ENCODE results near the gene E2F4. TPM values are rescaled to one million over a fixed set of nuclear protein-coding genes. Genes with fewer than 3 reads are reported as not detected.
A peak's percentile ranks its signal among the peaks of the same experiment; 100 is the strongest.

E2F4 gene
- total RNA-seq, 1 experiment from 2014 or later = 114 TPM

DNA sequence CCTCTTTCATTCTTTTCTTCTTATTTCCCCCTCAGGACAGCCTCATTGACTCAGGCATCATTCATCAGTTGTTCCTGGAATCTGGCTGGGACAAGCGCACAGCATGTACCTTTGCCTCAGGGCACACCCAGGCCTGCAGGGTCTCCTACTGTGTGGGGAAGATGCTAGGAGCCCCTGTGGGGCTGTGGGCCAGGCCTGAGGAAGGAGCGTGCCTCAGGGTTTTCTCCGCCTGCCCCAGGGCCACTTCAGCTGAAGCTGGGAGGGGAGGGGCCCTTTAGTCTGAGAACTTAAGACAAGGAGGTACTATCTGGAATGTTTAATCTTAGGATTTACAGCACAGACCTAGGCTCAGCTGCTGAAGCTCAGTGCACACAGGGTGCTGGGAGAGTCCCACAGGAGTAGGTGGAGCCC, 14.9 kb downstream of the E2F4 start:
- CTCF ChIA-PET = interaction anchor here (1.8 kb wide), 1 partner anchor 9 kb away, joined by 7 read pairs; no protein-coding TSS in a partner anchor
- BruUV-seq (replicated peaks) = no TSS peak
- peak overlapping the region; percentile 62 for H3K4me2 ChIP-seq (ENCODE audit: low read length)

More for the DNA sequence above, 14.9 kb downstream of the E2F4 start:
- no peaks in the 10 kb centered on the region for H3K9me3 ChIP-seq (ENCODE audit: control insufficient read depth in 1 of 2, insufficient read depth in 1 of 2, low read depth in 1 of 2, low read length in 2 of 2)
- no peaks in the 10 kb centered on the region for H3K79me2 ChIP-seq (ENCODE audit: insufficient read depth, low read length)
- H3K4me3 ChIP-seq (replicated peaks in 1 of 2; ENCODE audit: low read depth in 1 of 2, low read length in 2 of 2) = no peak overlapping the region
- peaks cover 8 to 12% of the 10 kb centered on the region in 2 experiments; a peak in 3 of 4 replicates for H3K36me3 ChIP-seq (ENCODE audit: control insufficient read depth in 1 of 2, insufficient read depth in 2 of 2, low read length in 2 of 2)
- no peak overlapping the region; the same call in 1 of the 2 replicates for H3K9ac ChIP-seq (ENCODE audit: low read length)
- ATAC-seq (peak; percentile 28; the same call in 1 of the 2 replicates), DNase-seq (ENCODE audit: low read depth, low spot score) (no peak)
- H4K20me1 ChIP-seq (ENCODE audit: insufficient read depth) = no peaks in the 10 kb centered on the region
- peaks cover 11 to 25% of the 10 kb centered on the region in 2 experiments for H3K4me1 ChIP-seq (ENCODE audit: control insufficient read depth in 1 of 2, insufficient read depth in 2 of 2, low read length in 2 of 2)
- TF ChIP-seq SP1 (IDR thresholded peaks at IDR 0.05; ENCODE audit: low read depth) = no peak
- no peak for TF ChIP-seq SRF (IDR thresholded peaks at IDR 0.05; ENCODE audit: low read depth)
- no peak for TF ChIP-seq RAD21 (IDR thresholded peaks at IDR 0.05; ENCODE audit: low read depth)
- TF ChIP-seq, protein P1, sequence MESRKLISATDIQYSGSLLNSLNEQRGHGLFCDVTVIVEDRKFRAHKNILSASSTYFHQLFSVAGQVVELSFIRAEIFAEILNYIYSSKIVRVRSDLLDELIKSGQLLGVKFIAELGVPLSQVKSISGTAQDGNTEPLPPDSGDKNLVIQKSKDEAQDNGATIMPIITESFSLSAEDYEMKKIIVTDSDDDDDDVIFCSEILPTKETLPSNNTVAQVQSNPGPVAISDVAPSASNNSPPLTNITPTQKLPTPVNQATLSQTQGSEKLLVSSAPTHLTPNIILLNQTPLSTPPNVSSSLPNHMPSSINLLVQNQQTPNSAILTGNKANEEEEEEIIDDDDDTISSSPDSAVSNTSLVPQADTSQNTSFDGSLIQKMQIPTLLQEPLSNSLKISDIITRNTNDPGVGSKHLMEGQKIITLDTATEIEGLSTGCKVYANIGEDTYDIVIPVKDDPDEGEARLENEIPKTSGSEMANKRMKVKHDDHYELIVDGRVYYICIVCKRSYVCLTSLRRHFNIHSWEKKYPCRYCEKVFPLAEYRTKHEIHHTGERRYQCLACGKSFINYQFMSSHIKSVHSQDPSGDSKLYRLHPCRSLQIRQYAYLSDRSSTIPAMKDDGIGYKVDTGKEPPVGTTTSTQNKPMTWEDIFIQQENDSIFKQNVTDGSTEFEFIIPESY (IDR thresholded peaks at IDR 0.05; ENCODE audit: extremely low read depth, insufficient replicate concordance, low read length) = no peak
- TF ChIP-seq ZNF274 (IDR thresholded peaks at IDR 0.05; ENCODE audit: low read depth, low read length) = no peak
- TF ChIP-seq, protein P2, sequence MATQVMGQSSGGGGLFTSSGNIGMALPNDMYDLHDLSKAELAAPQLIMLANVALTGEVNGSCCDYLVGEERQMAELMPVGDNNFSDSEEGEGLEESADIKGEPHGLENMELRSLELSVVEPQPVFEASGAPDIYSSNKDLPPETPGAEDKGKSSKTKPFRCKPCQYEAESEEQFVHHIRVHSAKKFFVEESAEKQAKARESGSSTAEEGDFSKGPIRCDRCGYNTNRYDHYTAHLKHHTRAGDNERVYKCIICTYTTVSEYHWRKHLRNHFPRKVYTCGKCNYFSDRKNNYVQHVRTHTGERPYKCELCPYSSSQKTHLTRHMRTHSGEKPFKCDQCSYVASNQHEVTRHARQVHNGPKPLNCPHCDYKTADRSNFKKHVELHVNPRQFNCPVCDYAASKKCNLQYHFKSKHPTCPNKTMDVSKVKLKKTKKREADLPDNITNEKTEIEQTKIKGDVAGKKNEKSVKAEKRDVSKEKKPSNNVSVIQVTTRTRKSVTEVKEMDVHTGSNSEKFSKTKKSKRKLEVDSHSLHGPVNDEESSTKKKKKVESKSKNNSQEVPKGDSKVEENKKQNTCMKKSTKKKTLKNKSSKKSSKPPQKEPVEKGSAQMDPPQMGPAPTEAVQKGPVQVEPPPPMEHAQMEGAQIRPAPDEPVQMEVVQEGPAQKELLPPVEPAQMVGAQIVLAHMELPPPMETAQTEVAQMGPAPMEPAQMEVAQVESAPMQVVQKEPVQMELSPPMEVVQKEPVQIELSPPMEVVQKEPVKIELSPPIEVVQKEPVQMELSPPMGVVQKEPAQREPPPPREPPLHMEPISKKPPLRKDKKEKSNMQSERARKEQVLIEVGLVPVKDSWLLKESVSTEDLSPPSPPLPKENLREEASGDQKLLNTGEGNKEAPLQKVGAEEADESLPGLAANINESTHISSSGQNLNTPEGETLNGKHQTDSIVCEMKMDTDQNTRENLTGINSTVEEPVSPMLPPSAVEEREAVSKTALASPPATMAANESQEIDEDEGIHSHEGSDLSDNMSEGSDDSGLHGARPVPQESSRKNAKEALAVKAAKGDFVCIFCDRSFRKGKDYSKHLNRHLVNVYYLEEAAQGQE (IDR thresholded peaks at IDR 0.05; ENCODE audit: low read depth) = no peak
- TF ChIP-seq POLR2A (IDR thresholded peaks at IDR 0.05; ENCODE audit: borderline replicate concordance, extremely low read depth, insufficient read depth, insufficient read length) = no peak
- no peak for TF ChIP-seq POLR2AphosphoS5 (IDR thresholded peaks at IDR 0.05; ENCODE audit: low read depth, low read length)
- no peaks in the 10 kb centered on the region for H3K27me3 ChIP-seq (ENCODE audit: insufficient read depth, low read length)
- peak overlapping the region; percentile 38; the same call in 1 of the 2 replicates for H3K27ac ChIP-seq (ENCODE audit: low read depth, low read length)
- ChIA-PET POLR2A (no interaction called here), RAD21 (ENCODE audit: low non-redundant PET in 1 of 2, low total read pairs in 2 of 2, uncharacterized antibody in 2 of 2, unreplicated experiment in 2 of 2) (no interaction called here)
- intact Hi-C loops (cut with micrococcal nuclease) = no loop called here
- no peaks in the 10 kb centered on the region for H3K9me2 ChIP-seq (ENCODE audit: insufficient read depth)
- H2AFZ ChIP-seq (ENCODE audit: low read depth, low read length, poor library complexity, severe bottlenecking) = no peak overlapping the region

Data from HCT116 (cell line).